Transverse colon (tissue), 4 donors: ENCODE results near the gene BRD3. TPM values are rescaled to one million over a fixed set of nuclear protein-coding genes. Genes with fewer than 3 reads are reported as not detected.

Source experiments
- DNase-seq: peaks from one replicate; pipeline ENCODE4 v3.0.0-alpha.2; 2019
- H3K27ac ChIP-seq, 4 donors: fragments of 200-600 bp; sonication (generic); 2 replicates each; pipeline ENCODE4 v1.5.1; 2016 to 2018; ENCODE audit warnings: inconsistent platforms in 4 of 4
- H3K27me3 ChIP-seq: fragments of 200-600 bp; sonication (generic); 2 replicates; pipeline ENCODE4 v1.5.1; 2017; ENCODE audit warnings: inconsistent platforms
- H3K36me3 ChIP-seq, 4 donors: fragments of 200-600 bp; sonication (generic); 2 replicates each; pipeline ENCODE4 v1.5.1; 2017 to 2019; ENCODE audit warnings: inconsistent platforms in 4 of 4
- H3K4me1 ChIP-seq, 4 donors: fragments of 200-600 bp; sonication (generic); 2 replicates each; pipeline ENCODE4 v1.5.1; 2017 to 2020; ENCODE audit warnings: inconsistent platforms in 4 of 4
- H3K4me3 ChIP-seq, 4 donors: fragments of 200-600 bp; sonication (generic); 1 replicate in 1 of 4; 2 replicates in 3 of 4; pipeline versions ENCODE4 v1.5.1 to v1.6.1; 2017 to 2019; ENCODE audit warnings: inconsistent platforms in 4 of 4
- H3K9me3 ChIP-seq, 2 donors: fragments of 200-600 bp; sonication (generic); 2 replicates each; pipeline ENCODE4 v1.5.1; 2017 to 2019; ENCODE audit warnings: inconsistent platforms in 2 of 2
- CTCF ChIP-seq, 5 experiments: fragments of 200-600 bp in 3 of 5; fragments of 450-650 bp in 2 of 5; sonication (generic) in 3 of 5; IDR thresholded peaks; 1 replicate in 2 of 5; 2 replicates in 3 of 5; pipeline ENCODE4 v1.5.1; 2016 to 2017; ENCODE audit warnings: antibody characterized with exemption in 5 of 5, inconsistent platforms in 3 of 5, mild to moderate bottlenecking in 2 of 5, moderate library complexity in 1 of 5
- EP300 ChIP-seq: sonication (generic); formaldehyde crosslinking; IDR thresholded peaks from one replicate; pipeline ENCODE4 v1.6.1; 2017; ENCODE audit warnings: antibody characterized with exemption, low read depth
- POLR2A ChIP-seq: fragments of 450-650 bp; IDR thresholded peaks from one replicate; pipeline ENCODE4 v1.6.1; 2016; ENCODE audit warnings: antibody characterized with exemption, mild to moderate bottlenecking, moderate library complexity
- POLR2AphosphoS5 ChIP-seq, 3 donors: sonication (generic); formaldehyde crosslinking; IDR thresholded peaks; one replicate each; pipeline ENCODE4 v1.6.1; 2016; ENCODE audit warnings: antibody characterized with exemption in 3 of 3
- WGBS, 2 donors: methylation state at CpG; one replicate each; pipeline ENCODE4 v1.1.5; 2018; ENCODE audit warnings: low coverage in 1 of 2; 5-methylcytosine and 5-hydroxymethylcytosine counted together
- in situ Hi-C, 4 donors: fragments of 200-750 bp; cut with MboI; loops; one replicate each; pipeline versions ENCODE4 v1.15.0 to v1.15.1; 2017; ENCODE audit warnings: low sequenced_read_pairs in 3 of 4, low pct_ligation_motif_present in 1 of 4, low pct_unique_long_range_greater_than_20kb in 1 of 4
- intact Hi-C: fragments of 100-400 bp; cut with DNase I; formaldehyde crosslinking; loops from one replicate; pipeline ENCODE4 v1.15.1; 2023; ENCODE audit warnings: low total_unique reads
- total RNA-seq, 4 donors: library from RNA; depleted of rRNA; stranded (reverse); fragments of >200 nt; gene quantifications; one replicate each; pipeline ENCODE4 v1.1.0, GENCODE V29; 2016

BRD3 gene
- total RNA-seq, 4 donors from 2014 or later, result 14.5 to 21.3 (median 17.2) TPM

GRCh38 chr9:133992780-133993634 lies 74.8 kb downstream of the BRD3 start:
- in situ Hi-C loops (no loop called here), intact Hi-C loops (loop anchor here (2.0 kb wide), 1 partner anchor 198 kb away; no protein-coding TSS in a partner anchor)
- TF ChIP-seq CTCF (IDR thresholded peaks at IDR 0.05) (peak; percentile 16 to 51 (median 35)), POLR2AphosphoS5 (IDR thresholded peaks at IDR 0.05) (peak; percentile 60 to 84 (median 78)), POLR2A (peak; percentile 73), EP300 (no peak)
- H3K27me3 ChIP-seq, result no peaks in the 10 kb centered on the region
- peak overlapping the region; percentile 88 to 94 (median 90) for H3K27ac ChIP-seq
- WGBS, 2 donors, result 0% methylated on average over 42 of the region's 74 CpGs; no CpG with 5 or more reads in 1 of the 2 donors
- peaks cover 8 to 34% (median 27%) of the 10 kb centered on the region in 4 donors for H3K4me1 ChIP-seq
- no peaks in the 10 kb centered on the region for H3K9me3 ChIP-seq
- DNase-seq, result peak; percentile 92
- no peaks in the 10 kb centered on the region for H3K36me3 ChIP-seq
- peak overlapping the region; percentile 58 to 73 (median 66) for H3K4me3 ChIP-seq

GRCh38 chr9:133991964-133992779 lies 75.7 kb downstream of the BRD3 start, which contains the start of gene VAV2:
Gene VAV2, minus strand, starts transcription at chr9:133992324. Its CDS starts 46 bp downstream, at chr9:133992278.
- no peaks in the 10 kb centered on the region for H3K36me3 ChIP-seq
- H3K4me1 ChIP-seq, result peaks cover 8 to 34% (median 27%) of the 10 kb centered on the region in 4 donors
- peak within 1 kb of the TSS; percentile 61 to 87 (median 72) for H3K4me3 ChIP-seq
- H3K9me3 ChIP-seq, result no peaks in the 10 kb centered on the region
- in situ Hi-C loops (no loop called here), intact Hi-C loops (loop anchor here (2.0 kb wide), 1 partner anchor 197 kb away; no protein-coding TSS in a partner anchor)
- H3K27ac ChIP-seq, result peak within 1 kb of the TSS; percentile 88 to 94 (median 90)
- peak; percentile 70 for DNase-seq
- peak; percentile 37 for TF ChIP-seq POLR2A
- no peak for TF ChIP-seq EP300
- no peak for TF ChIP-seq POLR2AphosphoS5 (IDR thresholded peaks at IDR 0.05)
- TF ChIP-seq CTCF (IDR thresholded peaks at IDR 0.05), result no peak
- WGBS, 2 donors, result 1% methylated on average over 32 of the region's 124 CpGs; no CpG with 5 or more reads in 1 of the 2 donors
- no peaks in the 10 kb centered on the region for H3K27me3 ChIP-seq

GRCh38 chr9:133991214-133991921 lies 76.5 kb downstream of the BRD3 start:
- intact Hi-C loops, result no loop called here
- peak; percentile 29 for DNase-seq
- Histone ChIP-seq H3K36me3 (no peaks in the 10 kb centered on the region), H3K27ac (peak overlapping the region; percentile 88 to 94 (median 90)), H3K4me1 (peaks cover 8 to 34% (median 27%) of the 10 kb centered on the region in 4 donors), H3K9me3 (no peaks in the 10 kb centered on the region), H3K27me3 (no peaks in the 10 kb centered on the region), H3K4me3 (peak overlapping the region; percentile 61 to 87 (median 72))
- TF ChIP-seq POLR2AphosphoS5 (IDR thresholded peaks at IDR 0.05) (no peak), CTCF (IDR thresholded peaks at IDR 0.05) (no peak), EP300 (no peak), POLR2A (peak; percentile 1)
- in situ Hi-C loops, result no loop called here
- 6% methylated on average over 26 of the region's 82 CpGs; no CpG with 5 or more reads in 1 of the 2 donors for WGBS, 2 donors
